A673 (cell line): ENCODE results near the gene FAM83D.

ENCODE experiments used
- EZH2 ChIP-seq: fragments of 200-600 bp; sonication (generic); IDR thresholded peaks from 2 replicates; pipeline ENCODE4 v1.6.1; 2017; ENCODE audit warnings: borderline replicate concordance, low read depth, mild to moderate bottlenecking, mixed read lengths, antibody characterized with exemption, low read length; ENCODE audit not compliant: poor library complexity, severe bottlenecking
- TF ChIP-seq, protein P1 (sequence below): fragments of 300-800, 200-600 bp; sonication (generic); conservative IDR thresholded peaks from 2 replicates; pipeline ENCODE4 v1.5.1; 2017; ENCODE audit warnings: low read depth, mild to moderate bottlenecking, antibody characterized with exemption, low read length, moderate library complexity, mixed read lengths

DNA sequence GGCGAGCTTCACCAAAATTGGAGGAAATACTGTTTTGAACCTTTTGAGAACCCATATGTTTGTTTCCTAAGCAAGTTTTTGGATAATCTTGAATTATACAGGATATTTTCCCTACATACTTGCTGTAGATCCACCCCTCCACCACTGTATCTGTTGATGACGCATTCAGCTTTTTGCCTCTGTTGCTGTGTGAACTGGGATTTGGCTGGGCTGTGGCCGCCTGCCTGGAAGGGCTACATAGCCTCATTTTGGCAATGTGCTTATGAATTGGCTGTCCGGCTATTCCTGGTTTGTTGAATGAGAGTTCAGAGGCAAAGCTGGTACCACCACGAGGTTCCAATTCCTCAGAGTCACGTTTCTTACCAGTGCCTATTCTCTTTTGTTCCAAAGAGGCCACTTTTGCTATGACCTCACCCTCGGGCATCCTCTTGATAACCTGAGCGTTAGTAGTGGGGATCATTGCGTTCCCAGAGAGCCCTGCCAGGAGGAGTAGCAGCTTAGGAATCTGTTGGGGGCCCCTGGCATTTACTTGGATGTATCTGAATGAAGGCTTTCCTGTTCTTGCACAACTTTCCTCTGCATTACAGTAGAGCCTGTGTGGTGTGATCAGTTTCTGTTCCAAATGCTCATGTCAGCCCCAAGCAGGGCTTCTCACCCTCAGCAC is 6.4 kb downstream of the FAM83D start:
- TF ChIP-seq, protein P1, sequence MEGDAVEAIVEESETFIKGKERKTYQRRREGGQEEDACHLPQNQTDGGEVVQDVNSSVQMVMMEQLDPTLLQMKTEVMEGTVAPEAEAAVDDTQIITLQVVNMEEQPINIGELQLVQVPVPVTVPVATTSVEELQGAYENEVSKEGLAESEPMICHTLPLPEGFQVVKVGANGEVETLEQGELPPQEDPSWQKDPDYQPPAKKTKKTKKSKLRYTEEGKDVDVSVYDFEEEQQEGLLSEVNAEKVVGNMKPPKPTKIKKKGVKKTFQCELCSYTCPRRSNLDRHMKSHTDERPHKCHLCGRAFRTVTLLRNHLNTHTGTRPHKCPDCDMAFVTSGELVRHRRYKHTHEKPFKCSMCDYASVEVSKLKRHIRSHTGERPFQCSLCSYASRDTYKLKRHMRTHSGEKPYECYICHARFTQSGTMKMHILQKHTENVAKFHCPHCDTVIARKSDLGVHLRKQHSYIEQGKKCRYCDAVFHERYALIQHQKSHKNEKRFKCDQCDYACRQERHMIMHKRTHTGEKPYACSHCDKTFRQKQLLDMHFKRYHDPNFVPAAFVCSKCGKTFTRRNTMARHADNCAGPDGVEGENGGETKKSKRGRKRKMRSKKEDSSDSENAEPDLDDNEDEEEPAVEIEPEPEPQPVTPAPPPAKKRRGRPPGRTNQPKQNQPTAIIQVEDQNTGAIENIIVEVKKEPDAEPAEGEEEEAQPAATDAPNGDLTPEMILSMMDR = no peak
- no peak for TF ChIP-seq EZH2
